ENCODE results near the gene PYGO2. TPM values are rescaled to one million over a fixed set of nuclear protein-coding genes. Genes with fewer than 3 reads are reported as not detected.
A peak's percentile ranks its signal among the peaks of the same experiment; 100 is the strongest.

Gene PYGO2
- total RNA-seq, 1 donor from 2014 or later = 30.6 TPM

DNA sequence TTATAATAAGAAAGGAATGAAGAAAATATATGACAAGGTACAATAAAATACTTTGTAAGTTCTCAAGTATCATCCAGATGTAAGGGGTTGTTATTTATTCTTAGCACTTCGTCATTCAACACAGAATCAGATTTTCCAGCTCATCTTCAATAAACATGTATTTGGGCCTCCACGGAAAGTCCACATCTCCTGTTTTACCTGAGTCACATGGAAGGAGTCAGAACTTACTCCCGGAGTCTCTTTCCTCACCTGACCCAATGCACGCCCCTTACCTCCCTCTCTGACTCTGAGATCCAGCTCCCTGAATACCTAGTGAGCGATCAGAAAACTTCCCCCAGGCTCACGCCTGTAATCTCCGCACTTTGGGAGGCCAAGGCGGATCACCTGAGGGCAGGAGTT, 23.6 kb downstream of the PYGO2 start:
- H3K4me3 Mint-ChIP-seq (ENCODE audit: low read depth) = peak overlapping the region; percentile 93
- H3K9me3 Mint-ChIP-seq = no peaks in the 10 kb centered on the region
- intact Hi-C loops (cut with micrococcal nuclease) = loop anchor here (1.0 to 2.0 kb wide), 3 partner anchors 17 to 379 kb away; partner anchors contain the start of genes CKS1B and UBE2Q1
- H3K4me1 Mint-ChIP-seq (ENCODE audit: low read depth) = peaks cover 57% of the 10 kb centered on the region
- no peak for DNase-seq (ENCODE audit: low spot score)
- H3K36me3 Mint-ChIP-seq (ENCODE audit: low read depth) = peaks cover 12% of the 10 kb centered on the region
- H3K27me3 Mint-ChIP-seq (ENCODE audit: low read depth) = no peaks in the 10 kb centered on the region
- peak overlapping the region; percentile 95 for H3K27ac Mint-ChIP-seq

DNA sequence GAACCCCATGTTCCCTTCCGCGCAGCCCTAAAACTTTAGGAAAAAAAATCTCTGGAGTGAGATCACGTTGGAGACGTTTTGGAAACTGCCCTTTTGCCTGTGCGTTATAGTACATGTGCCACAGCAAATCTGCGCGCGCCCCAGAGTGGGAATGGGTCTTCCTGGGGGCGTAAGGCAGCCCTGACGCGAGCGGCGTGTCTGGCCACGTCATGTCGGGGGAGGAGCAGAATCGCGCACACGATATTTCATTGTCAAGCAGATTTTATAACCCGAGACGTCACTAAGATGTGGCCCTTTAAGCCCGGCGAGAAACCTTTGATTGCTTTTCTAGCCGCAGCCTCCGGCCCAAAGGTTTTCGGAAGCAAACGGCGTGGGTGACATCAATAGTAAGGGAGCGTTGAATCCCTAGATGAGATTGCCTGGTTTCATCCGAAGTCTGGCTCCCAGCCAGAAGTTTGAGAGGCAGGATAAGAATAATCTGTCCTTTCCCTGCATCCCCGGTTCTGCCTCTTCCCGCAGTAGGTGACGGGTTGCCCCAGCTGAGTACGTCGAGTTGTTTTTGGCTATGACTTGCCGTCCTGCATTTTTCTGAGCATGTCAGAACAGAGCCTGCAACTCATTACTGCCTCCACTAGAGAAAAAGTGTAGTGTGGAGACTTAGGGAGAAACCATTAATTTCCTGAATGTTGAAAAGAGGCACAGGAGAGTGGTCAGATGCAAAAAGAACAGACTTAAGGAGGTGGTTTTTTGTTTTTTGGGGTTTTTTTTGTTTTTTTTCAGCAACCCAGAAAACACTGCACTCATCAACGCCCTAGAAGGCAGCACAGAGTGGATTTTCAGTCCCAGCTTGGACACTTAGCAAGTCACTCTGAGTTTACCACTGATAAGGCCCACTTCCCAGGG, 24.2 kb downstream of the PYGO2 start:
- intact Hi-C loops (cut with micrococcal nuclease) = loop anchor here (1.0 to 2.0 kb wide), 3 partner anchors 18 to 379 kb away; partner anchors contain the start of genes CKS1B and UBE2Q1
- no peaks in the 10 kb centered on the region for H3K27me3 Mint-ChIP-seq (ENCODE audit: low read depth)
- peaks cover 12% of the 10 kb centered on the region for H3K36me3 Mint-ChIP-seq (ENCODE audit: low read depth)
- peak overlapping the region; percentile 93 for H3K4me3 Mint-ChIP-seq (ENCODE audit: low read depth)
- DNase-seq (ENCODE audit: low spot score) = peak; percentile 90
- H3K27ac Mint-ChIP-seq = peak overlapping the region; percentile 95
- peaks cover 51% of the 10 kb centered on the region for H3K4me1 Mint-ChIP-seq (ENCODE audit: low read depth)
- H3K9me3 Mint-ChIP-seq = no peaks in the 10 kb centered on the region

DNA sequence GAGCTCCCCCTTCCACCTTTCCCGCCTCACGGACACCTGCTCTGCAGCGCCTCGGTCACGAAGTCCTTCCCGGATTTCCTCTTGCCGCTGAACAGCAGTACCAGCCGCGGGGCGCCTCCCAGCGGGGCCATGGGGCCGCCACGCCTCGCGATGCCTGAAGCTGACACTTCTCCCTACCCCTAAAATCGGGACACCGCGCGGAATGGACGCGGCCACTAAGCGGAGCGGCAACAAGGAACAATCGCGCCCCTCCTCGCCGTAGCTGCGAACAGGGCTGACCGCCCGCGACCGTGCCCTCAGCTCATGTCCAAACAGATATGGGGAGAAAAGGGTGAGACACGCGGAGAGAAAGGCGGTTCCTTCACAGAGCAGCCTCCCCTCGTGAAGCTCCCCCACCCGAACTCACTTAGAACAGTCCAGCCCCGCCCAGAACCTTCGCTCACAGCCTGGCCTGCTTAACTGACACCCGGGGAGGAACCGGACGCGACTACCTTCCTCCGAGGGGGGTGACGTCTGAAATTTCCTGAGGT, 25.0 kb downstream of the PYGO2 start, which contains the start of gene PMVK:
TSS of gene PMVK (minus strand) at position 165 of the 530 bp plus-strand sequence. CDS start at position 131, 34 bp downstream.
- Mint-ChIP-seq H3K4me1 (ENCODE audit: low read depth) (peaks cover 45% of the 10 kb centered on the region), H3K27ac (peak within 1 kb of the TSS; percentile 95), H3K27me3 (ENCODE audit: low read depth) (no peaks in the 10 kb centered on the region), H3K4me3 (ENCODE audit: low read depth) (peak within 1 kb of the TSS; percentile 93), H3K9me3 (no peaks in the 10 kb centered on the region), H3K36me3 (ENCODE audit: low read depth) (peaks cover 12% of the 10 kb centered on the region)
- intact Hi-C loops (cut with micrococcal nuclease) = loop anchor here (1.0 to 2.0 kb wide), 4 partner anchors 19 to 378 kb away; partner anchors contain the start of genes CKS1B, KRTCAP2, TRIM46 and UBE2Q1
- peak; percentile 94 for DNase-seq (ENCODE audit: low spot score)

DNA sequence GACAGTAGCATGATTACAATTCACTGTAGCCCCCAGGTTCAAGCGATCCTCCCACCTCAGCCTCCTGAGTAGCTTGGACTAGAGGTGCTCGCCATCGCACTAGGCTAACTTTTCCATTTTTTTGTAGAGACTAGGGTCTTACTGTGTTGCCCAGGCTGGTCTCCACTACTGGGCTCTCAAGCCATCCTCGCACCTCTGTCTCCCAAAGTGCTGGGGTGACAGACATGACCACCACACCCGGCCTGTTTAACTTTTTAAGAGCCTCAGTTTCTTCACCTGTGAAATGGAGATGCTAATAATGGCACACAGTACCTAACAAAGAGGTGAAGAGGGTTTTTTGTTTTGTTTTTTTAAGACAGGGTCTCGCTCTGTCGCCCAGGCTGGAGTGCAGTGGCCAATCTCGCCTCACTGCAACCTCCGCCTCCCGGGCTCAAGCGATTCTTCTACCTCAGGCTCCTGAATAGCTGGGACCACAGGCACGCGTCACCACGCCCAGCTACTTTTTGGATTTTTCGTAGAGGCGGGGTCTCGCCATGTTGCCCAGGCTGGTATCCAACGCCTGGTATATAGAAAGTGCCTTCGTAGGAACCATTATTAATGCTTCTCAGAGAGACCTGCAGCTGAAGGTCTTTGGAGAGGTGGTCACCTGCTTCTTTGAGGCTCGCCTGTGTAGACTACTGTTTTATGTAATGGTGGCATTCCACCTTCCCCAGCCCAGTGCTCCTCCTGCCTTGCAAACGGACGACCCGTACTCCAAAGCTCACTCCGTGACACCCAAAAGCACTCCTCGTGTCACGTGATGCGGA, 25.6 kb downstream of the PYGO2 start:
- no peak for DNase-seq (ENCODE audit: low spot score)
- Mint-ChIP-seq H3K27me3 (ENCODE audit: low read depth) (no peaks in the 10 kb centered on the region), H3K27ac (peak overlapping the region; percentile 95), H3K36me3 (ENCODE audit: low read depth) (peaks cover 16% of the 10 kb centered on the region), H3K4me3 (ENCODE audit: low read depth) (peak overlapping the region; percentile 93), H3K9me3 (no peaks in the 10 kb centered on the region), H3K4me1 (ENCODE audit: low read depth) (peaks cover 38% of the 10 kb centered on the region)
- intact Hi-C loops (cut with micrococcal nuclease) = loop anchor here (1.0 to 2.0 kb wide), 2 partner anchors 237 to 377 kb away; partner anchors contain the start of genes KRTCAP2, TRIM46 and UBE2Q1

DNA sequence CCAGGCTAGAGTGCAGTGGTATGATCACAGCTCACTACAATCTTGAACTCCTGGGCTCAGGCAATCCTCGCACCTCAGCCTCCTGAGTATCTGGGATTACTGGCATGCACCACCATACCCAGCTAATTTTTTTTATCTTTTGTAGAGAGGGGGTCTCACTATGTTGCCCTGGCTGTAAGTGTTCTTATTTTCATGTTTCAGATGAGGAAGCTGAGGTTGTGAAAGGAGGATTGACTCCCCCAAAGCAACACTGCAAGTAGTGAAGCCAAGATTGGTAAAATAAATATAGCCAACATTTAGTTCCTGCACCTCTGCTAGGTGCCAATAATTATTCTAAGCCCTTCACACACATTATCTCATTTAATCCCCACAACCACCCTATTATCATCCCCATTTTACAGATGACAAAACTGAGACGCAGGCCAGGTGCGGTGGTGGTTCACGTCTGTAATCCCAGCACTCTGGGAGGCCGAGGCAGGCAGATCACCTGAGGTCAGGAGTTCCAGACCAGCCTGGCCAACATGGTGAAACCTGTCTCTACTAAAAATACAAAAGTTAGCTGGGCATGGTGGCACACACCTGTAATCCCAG, 27.1 kb downstream of the PYGO2 start:
- Mint-ChIP-seq H3K27ac (no peak overlapping the region), H3K9me3 (no peaks in the 10 kb centered on the region), H3K4me3 (ENCODE audit: low read depth) (peak overlapping the region; percentile 49), H3K4me1 (ENCODE audit: low read depth) (peaks cover 27% of the 10 kb centered on the region), H3K27me3 (ENCODE audit: low read depth) (no peaks in the 10 kb centered on the region), H3K36me3 (ENCODE audit: low read depth) (peaks cover 22% of the 10 kb centered on the region)
- no peak for DNase-seq (ENCODE audit: low spot score)
- intact Hi-C loops (cut with micrococcal nuclease) = no loop called here

DNA sequence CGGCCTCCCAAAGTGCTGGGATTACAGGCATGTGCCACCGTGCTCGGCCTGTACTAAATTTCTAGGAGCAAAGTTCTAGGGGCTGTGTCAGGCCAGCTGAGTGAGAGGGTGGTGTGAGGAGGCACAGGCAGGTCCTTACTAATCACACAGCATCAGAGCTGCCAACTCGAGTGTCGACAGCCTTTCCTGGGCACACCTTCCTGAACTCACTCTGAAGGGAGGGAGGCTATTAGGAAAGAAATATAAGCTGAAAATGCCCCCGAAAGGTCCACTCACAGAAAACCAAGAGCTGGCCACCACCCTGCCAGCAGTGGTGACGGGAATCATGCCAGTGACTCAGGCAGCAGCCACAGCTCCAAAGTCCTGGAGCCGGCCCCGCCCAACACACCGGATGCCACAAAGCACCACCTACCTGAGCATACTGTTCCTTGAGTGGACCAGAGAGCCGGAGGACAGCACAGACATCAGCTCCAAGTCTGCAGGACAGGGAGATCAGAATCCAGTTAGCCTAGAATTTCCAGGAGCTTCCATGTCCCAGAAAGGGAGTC, 29.6 kb downstream of the PYGO2 start:
- intact Hi-C loops (cut with micrococcal nuclease) = no loop called here
- Mint-ChIP-seq H3K4me3 (ENCODE audit: low read depth) (no peak overlapping the region), H3K4me1 (ENCODE audit: low read depth) (peaks cover 10% of the 10 kb centered on the region), H3K27me3 (ENCODE audit: low read depth) (no peaks in the 10 kb centered on the region), H3K9me3 (no peaks in the 10 kb centered on the region), H3K36me3 (ENCODE audit: low read depth) (peaks cover 41% of the 10 kb centered on the region), H3K27ac (no peak overlapping the region)
- DNase-seq (ENCODE audit: low spot score) = no peak

DNA sequence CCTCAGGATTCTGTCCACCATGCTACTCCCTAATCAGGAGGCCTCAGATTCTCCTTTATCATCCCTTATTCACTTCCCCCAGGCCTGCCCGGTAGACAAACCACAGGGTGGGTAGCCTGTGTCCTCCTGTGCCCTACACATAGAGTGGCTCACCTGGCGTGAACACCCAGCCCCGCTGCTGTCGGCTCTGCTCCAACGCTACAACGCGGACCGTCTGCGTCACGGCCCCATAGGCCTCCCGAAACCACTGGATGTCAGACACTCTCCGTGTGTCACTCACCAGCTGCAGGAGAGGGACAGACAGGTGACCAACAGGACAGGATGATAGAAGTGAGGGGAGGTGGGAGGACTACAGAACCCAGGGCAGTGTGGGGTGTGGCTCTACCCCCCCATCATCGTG, 35.4 kb downstream of the PYGO2 start:
- Mint-ChIP-seq H3K4me1 (ENCODE audit: low read depth) (peaks cover 9% of the 10 kb centered on the region), H3K27ac (no peak overlapping the region), H3K4me3 (ENCODE audit: low read depth) (no peak overlapping the region), H3K27me3 (ENCODE audit: low read depth) (no peaks in the 10 kb centered on the region), H3K9me3 (no peaks in the 10 kb centered on the region), H3K36me3 (ENCODE audit: low read depth) (peaks cover 57% of the 10 kb centered on the region)
- intact Hi-C loops (cut with micrococcal nuclease) = no loop called here
- DNase-seq (ENCODE audit: low spot score) = no peak

DNA sequence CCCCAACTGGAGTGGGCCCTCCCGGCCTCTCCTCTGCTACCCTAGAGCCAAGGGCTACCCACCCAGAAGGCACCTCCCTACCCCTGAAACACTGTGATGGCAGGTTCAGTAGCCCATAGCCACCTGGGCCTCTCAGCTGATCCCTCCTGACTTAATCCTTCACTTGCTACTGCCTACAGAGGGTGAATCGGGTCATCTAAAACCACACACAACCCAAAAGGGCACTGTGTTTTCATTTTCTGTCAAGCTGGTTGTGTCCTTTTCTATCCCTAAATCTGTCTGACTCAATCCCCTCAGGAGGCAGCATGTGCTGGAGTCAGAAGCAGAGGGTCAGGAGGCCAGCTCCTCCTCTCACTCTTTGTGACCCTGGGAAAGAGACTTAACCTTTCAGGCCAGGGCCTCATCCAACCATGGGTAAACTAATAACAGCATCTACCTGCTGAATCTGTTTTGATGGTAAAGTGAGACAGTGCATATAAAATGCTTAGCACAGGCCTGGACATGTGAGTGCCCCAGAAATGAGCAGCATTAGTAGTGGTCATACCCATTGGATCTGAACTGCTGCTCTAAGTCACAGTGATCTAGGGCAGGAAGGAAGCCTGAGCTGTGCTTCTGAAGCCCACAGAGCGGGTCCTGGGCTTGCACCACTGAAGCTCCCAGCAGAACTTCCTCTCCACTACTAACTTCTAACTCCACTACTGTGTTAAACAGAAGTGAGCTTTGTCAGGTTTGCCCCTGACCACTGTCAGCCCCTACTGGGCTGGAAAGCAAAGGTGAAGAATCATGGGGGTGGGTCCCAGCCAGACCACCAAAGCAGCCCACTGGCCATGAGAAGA, 36.0 kb downstream of the PYGO2 start:
- Mint-ChIP-seq H3K27ac (peak overlapping the region; percentile 9), H3K4me1 (ENCODE audit: low read depth) (peaks cover 9% of the 10 kb centered on the region), H3K27me3 (ENCODE audit: low read depth) (no peaks in the 10 kb centered on the region), H3K36me3 (ENCODE audit: low read depth) (peaks cover 53% of the 10 kb centered on the region), H3K9me3 (no peaks in the 10 kb centered on the region), H3K4me3 (ENCODE audit: low read depth) (no peak overlapping the region)
- DNase-seq (ENCODE audit: low spot score) = no peak
- intact Hi-C loops (cut with micrococcal nuclease) = no loop called here

DNA sequence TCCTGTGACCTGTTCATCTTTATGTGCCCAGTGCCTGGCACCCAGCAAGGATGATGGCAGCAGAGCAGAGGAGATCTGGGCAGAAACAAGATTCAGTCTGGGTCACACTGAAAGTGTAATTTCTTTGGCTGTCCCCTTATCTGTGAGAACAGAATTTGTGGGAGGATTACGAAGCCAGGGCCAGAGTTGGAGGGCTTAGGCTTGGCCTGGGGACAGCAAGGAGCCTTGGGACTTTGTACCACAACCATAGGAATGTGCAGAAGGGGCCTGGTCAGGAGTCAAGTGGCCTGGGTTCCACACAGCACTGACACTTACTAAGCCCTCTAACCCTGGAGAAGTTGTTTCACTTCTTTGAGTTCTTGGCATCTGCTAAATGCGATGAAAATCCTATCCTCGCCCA, 37.9 kb downstream of the PYGO2 start:
- H3K4me1 Mint-ChIP-seq (ENCODE audit: low read depth) = peaks cover 9% of the 10 kb centered on the region
- H3K9me3 Mint-ChIP-seq = no peaks in the 10 kb centered on the region
- H3K4me3 Mint-ChIP-seq (ENCODE audit: low read depth) = no peak overlapping the region
- no peaks in the 10 kb centered on the region for H3K27me3 Mint-ChIP-seq (ENCODE audit: low read depth)
- no peak overlapping the region for H3K27ac Mint-ChIP-seq
- H3K36me3 Mint-ChIP-seq (ENCODE audit: low read depth) = peaks cover 40% of the 10 kb centered on the region
- intact Hi-C loops (cut with micrococcal nuclease) = no loop called here
- no peak for DNase-seq (ENCODE audit: low spot score)

DNA sequence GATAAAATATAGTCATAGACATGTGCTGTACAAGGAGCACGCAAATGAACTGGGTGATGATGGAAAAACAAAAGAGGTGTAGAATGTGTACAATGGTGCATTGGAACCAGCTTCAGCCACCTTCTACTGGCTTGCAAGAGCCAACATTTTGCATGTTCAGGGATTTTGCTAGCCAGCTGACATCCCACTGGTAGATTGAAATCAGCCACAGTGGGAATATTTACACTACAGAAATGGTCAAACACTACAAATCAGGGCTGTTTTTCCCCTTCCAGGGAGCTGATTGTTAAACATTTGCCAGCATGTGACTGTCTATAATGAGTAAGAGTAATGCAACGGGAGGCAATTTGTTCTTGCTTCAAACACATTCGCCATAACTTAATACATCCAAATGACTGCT, 48.3 kb downstream of the PYGO2 start:
- no peaks in the 10 kb centered on the region for H3K4me1 Mint-ChIP-seq (ENCODE audit: low read depth)
- intact Hi-C loops (cut with micrococcal nuclease) = no loop called here
- DNase-seq (ENCODE audit: low spot score) = no peak
- H3K4me3 Mint-ChIP-seq (ENCODE audit: low read depth) = no peak overlapping the region
- peaks cover 6% of the 10 kb centered on the region for H3K9me3 Mint-ChIP-seq
- H3K36me3 Mint-ChIP-seq (ENCODE audit: low read depth) = peaks cover 11% of the 10 kb centered on the region
- no peaks in the 10 kb centered on the region for H3K27me3 Mint-ChIP-seq (ENCODE audit: low read depth)
- no peak overlapping the region for H3K27ac Mint-ChIP-seq

DNA sequence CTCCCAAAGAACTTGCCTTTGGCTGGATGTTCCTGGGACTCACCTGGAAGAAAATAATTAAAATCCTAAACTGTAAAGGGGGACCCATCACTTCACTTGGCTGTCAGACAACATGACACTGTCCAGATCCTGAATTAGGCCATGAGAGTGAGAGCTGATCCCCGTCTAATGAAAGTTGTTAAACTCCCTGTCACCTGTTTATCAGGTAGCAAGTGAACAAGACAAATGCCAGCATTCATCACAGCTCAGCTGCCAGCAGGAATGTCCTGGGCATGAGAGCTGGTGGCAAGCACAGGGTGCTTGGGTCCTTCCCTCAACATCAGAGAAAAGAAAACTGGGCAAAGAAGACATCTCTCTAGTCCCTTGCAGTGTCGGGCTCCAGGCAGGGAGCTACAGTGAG, 48.8 kb downstream of the PYGO2 start:
- intact Hi-C loops (cut with micrococcal nuclease) = no loop called here
- Mint-ChIP-seq H3K9me3 (peaks cover 6% of the 10 kb centered on the region), H3K36me3 (ENCODE audit: low read depth) (peaks cover 11% of the 10 kb centered on the region), H3K27ac (no peak overlapping the region), H3K4me3 (ENCODE audit: low read depth) (no peak overlapping the region), H3K27me3 (ENCODE audit: low read depth) (no peaks in the 10 kb centered on the region), H3K4me1 (ENCODE audit: low read depth) (no peaks in the 10 kb centered on the region)
- no peak for DNase-seq (ENCODE audit: low spot score)
